Ovary (tissue), 3 donors: ENCODE results near the gene MGME1.

Experiments used
- CTCF ChIP-seq, 3 donors: fragments of 450-650 bp in 2 of 3; fragments of 200-600 bp in 1 of 3; IDR thresholded peaks; one replicate each; pipeline versions ENCODE4 v1.5.1 to v1.8.0; 2016 to 2022; ENCODE audit warnings: antibody characterized with exemption in 3 of 3, mild to moderate bottlenecking in 1 of 3
- POLR2A ChIP-seq: fragments of 450-650 bp; IDR thresholded peaks from one replicate; pipeline ENCODE4 v1.6.1; 2017; ENCODE audit warnings: antibody characterized with exemption, mild to moderate bottlenecking, moderate library complexity
- donor health status: DM: no; HTN: no; CAD: no.

- TF ChIP-seq POLR2A, result no peak
- no peak for TF ChIP-seq CTCF (IDR thresholded peaks at IDR 0.05)
These were observed 63.2 kb downstream of the MGME1 start for GRCh38 chr20:18031888-18032509.
